Endodermal cell (in vitro differentiated cells): ENCODE measurements around the gene TIPARP. TPM values are rescaled to one million over a fixed set of nuclear protein-coding genes. Genes with fewer than 3 reads are reported as not detected.

Source experiments
- DNase-seq: peaks from one replicate; pipeline ENCODE4 v3.0.0-alpha.2; 2017
- H3K27ac ChIP-seq: 2 replicates; pipeline ENCODE4 v1.5.1; 2013; ENCODE audit warnings: mild to moderate bottlenecking, low read depth, low read length, moderate library complexity
- H3K27me3 ChIP-seq: 2 replicates; pipeline ENCODE4 v1.6.1; 2013; ENCODE audit warnings: mild to moderate bottlenecking, low read length, moderate library complexity; ENCODE audit not compliant: insufficient read depth, control insufficient read depth, poor library complexity, severe bottlenecking
- H3K36me3 ChIP-seq: 2 replicates; pipeline ENCODE4 v1.7.0; 2013; ENCODE audit warnings: mild to moderate bottlenecking, low read length, moderate library complexity; ENCODE audit not compliant: control insufficient read depth, insufficient read depth
- H3K4me1 ChIP-seq: one replicate; pipeline ENCODE4 v1.7.0; 2013; ENCODE audit warnings: low read length; ENCODE audit not compliant: control insufficient read depth, insufficient read depth
- H3K4me3 ChIP-seq: 2 replicates; pipeline ENCODE4 v1.5.1; 2013; ENCODE audit warnings: mild to moderate bottlenecking, low read length, moderate library complexity
- H3K9ac ChIP-seq: 2 replicates; pipeline ENCODE4 v1.6.1; 2013; ENCODE audit warnings: mild to moderate bottlenecking, low read length, moderate library complexity; ENCODE audit not compliant: poor library complexity, severe bottlenecking; ENCODE audit errors: extremely low read depth
- H3K9me3 ChIP-seq: 2 replicates; pipeline ENCODE4 v1.6.1; 2013; ENCODE audit warnings: mild to moderate bottlenecking, low read length, moderate library complexity; ENCODE audit not compliant: control insufficient read depth
- H3K27ac Mint-ChIP-seq: 2 replicates; pipeline ENCODE4 v1.8.0; 2020; ENCODE audit warnings: mixed read lengths
- H3K27me3 Mint-ChIP-seq: 2 replicates; pipeline ENCODE4 v1.8.0; 2021; ENCODE audit warnings: mild to moderate bottlenecking, mixed read lengths; ENCODE audit not compliant: insufficient read depth
- H3K36me3 Mint-ChIP-seq: 2 replicates; pipeline ENCODE4 v1.8.0; 2020; ENCODE audit warnings: low read depth, mixed read lengths
- H3K4me1 Mint-ChIP-seq: 2 replicates; pipeline ENCODE4 v1.8.0; 2020; ENCODE audit warnings: mixed read lengths
- H3K4me3 Mint-ChIP-seq: 2 replicates; pipeline ENCODE4 v1.8.0; 2020; ENCODE audit warnings: mild to moderate bottlenecking, moderate library complexity, mixed read lengths
- H3K9me3 Mint-ChIP-seq: 2 replicates; pipeline ENCODE4 v1.8.0; 2020; ENCODE audit warnings: mild to moderate bottlenecking, mixed read lengths
- CTCF ChIP-seq: fragments of 200-600 bp; sonication (generic); conservative IDR thresholded peaks from 2 replicates; pipeline ENCODE4 v1.5.0; 2021; ENCODE audit warnings: antibody characterized with exemption, mild to moderate bottlenecking
- WGBS, 2 experiments: methylation state at CpG; one replicate each; pipeline versions ENCODE4 v1.1.5 to v1.1.7; 2013; ENCODE audit warnings: missing lambda C conversion rate in 2 of 2, mixed read lengths in 1 of 2; ENCODE audit not compliant: insufficient coverage in 1 of 2, insufficient read length in 1 of 2; 5-methylcytosine and 5-hydroxymethylcytosine counted together
- total RNA-seq, 2 donors: library from RNA; stranded (reverse); fragmentation: NEBNext Ultra II Directional in 1 of 2; extraction: Animal tissue kit (Norgen Biotek cat#: 25700) in 1 of 2; gene quantifications; 2 replicates in 1 of 2; 3 replicates in 1 of 2; pipeline ENCODE4 v1.2.1, GENCODE V29; 2021

The TIPARP gene
- total RNA-seq, 2 donors from 2014 or later = 27.1 to 34.3 TPM

- Mint-ChIP-seq H3K9me3 (no peaks in the 10 kb centered on the region), H3K36me3 (peaks cover 27% of the 10 kb centered on the region), H3K27me3 (no peaks in the 10 kb centered on the region), H3K4me3 (no peak overlapping the region), H3K27ac (no peak overlapping the region), H3K4me1 (peaks cover 72% of the 10 kb centered on the region)
- DNase-seq = no peak
- H3K36me3 ChIP-seq = peaks cover 68% of the 10 kb centered on the region
- no peak for TF ChIP-seq CTCF
- no peak overlapping the region for H3K27ac ChIP-seq
- no peaks in the 10 kb centered on the region for H3K9me3 ChIP-seq
- H3K27me3 ChIP-seq = no peaks in the 10 kb centered on the region
- H3K9ac ChIP-seq = peak overlapping the region; percentile 44
- peaks cover 33% of the 10 kb centered on the region for H3K4me1 ChIP-seq
- peak overlapping the region; percentile 66 for H3K4me3 ChIP-seq
Measured at GRCh38 chr3:156682963-156683362, 8.6 kb downstream of the TIPARP start.

- Histone ChIP-seq H3K4me1 (peaks cover 34% of the 10 kb centered on the region), H3K9me3 (no peaks in the 10 kb centered on the region), H3K9ac (peak overlapping the region; percentile 43), H3K27me3 (no peaks in the 10 kb centered on the region), H3K4me3 (peak overlapping the region; percentile 66), H3K36me3 (peaks cover 61% of the 10 kb centered on the region), H3K27ac (no peak overlapping the region)
- Mint-ChIP-seq H3K27ac (peak overlapping the region; percentile 83), H3K36me3 (peaks cover 12% of the 10 kb centered on the region), H3K4me1 (peaks cover 76% of the 10 kb centered on the region), H3K9me3 (no peaks in the 10 kb centered on the region), H3K4me3 (peak overlapping the region; percentile 18), H3K27me3 (no peaks in the 10 kb centered on the region)
- no peak for TF ChIP-seq CTCF
- WGBS, 2 experiments = 45 to 70% methylated on average over 2 of the region's 2 CpGs
- DNase-seq = no peak
Measured at GRCh38 chr3:156685198-156685597, 10.8 kb downstream of the TIPARP start.

- Histone ChIP-seq H3K36me3 (peaks cover 56% of the 10 kb centered on the region), H3K4me3 (peak overlapping the region; percentile 66), H3K27me3 (no peaks in the 10 kb centered on the region), H3K9me3 (no peaks in the 10 kb centered on the region), H3K9ac (no peak overlapping the region), H3K27ac (no peak overlapping the region), H3K4me1 (peaks cover 40% of the 10 kb centered on the region)
- no peak for TF ChIP-seq CTCF
- peak; percentile 45 for DNase-seq
- Mint-ChIP-seq H3K4me1 (peaks cover 76% of the 10 kb centered on the region), H3K27me3 (no peaks in the 10 kb centered on the region), H3K9me3 (no peaks in the 10 kb centered on the region), H3K27ac (no peak overlapping the region), H3K36me3 (peaks cover 7% of the 10 kb centered on the region), H3K4me3 (peak overlapping the region; percentile 18)
Measured at GRCh38 chr3:156685752-156686151, 11.4 kb downstream of the TIPARP start.
